SU-DHL-6 (cell line): ENCODE data around the gene EDIL3.

ENCODE experiments used
- EZH2phosphoT487 ChIP-seq: fragments of 200-600 bp; sonication (generic), shearing (Covaris generic); conservative IDR thresholded peaks from 2 replicates; pipeline ENCODE4 v1.6.1; 2018; ENCODE audit warnings: mild to moderate bottlenecking, antibody characterized with exemption, low read length, moderate library complexity, mixed read lengths
- TF ChIP-seq, protein P1 (sequence below): fragments of 200-600 bp; sonication (generic); IDR thresholded peaks from one replicate; pipeline ENCODE4 v1.5.1; 2017; ENCODE audit warnings: antibody characterized with exemption, mild to moderate bottlenecking, low read length, moderate library complexity; ENCODE audit not compliant: insufficient read depth, poor library complexity, severe bottlenecking

DNA sequence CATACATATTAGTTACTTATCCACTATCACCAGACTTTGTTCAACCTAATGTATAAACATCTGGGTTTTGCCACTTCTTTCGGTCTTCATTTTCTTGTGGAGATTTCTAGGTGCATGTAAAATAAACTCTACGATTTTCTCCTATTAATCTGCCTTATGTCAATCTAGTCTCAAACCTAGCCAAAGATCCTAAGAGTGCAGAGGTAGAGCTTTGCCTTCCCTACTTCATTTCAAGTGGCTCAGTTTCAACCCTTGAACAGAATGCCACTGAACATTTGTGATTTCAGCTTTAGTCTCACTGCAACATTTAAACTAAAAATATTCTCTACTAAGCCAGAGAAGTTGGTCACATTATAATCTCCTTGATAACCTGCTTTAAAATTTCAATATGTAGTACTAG, 94.0 kb downstream of the EDIL3 start:
- TF ChIP-seq EZH2phosphoT487: no peak
- TF ChIP-seq, protein P1, sequence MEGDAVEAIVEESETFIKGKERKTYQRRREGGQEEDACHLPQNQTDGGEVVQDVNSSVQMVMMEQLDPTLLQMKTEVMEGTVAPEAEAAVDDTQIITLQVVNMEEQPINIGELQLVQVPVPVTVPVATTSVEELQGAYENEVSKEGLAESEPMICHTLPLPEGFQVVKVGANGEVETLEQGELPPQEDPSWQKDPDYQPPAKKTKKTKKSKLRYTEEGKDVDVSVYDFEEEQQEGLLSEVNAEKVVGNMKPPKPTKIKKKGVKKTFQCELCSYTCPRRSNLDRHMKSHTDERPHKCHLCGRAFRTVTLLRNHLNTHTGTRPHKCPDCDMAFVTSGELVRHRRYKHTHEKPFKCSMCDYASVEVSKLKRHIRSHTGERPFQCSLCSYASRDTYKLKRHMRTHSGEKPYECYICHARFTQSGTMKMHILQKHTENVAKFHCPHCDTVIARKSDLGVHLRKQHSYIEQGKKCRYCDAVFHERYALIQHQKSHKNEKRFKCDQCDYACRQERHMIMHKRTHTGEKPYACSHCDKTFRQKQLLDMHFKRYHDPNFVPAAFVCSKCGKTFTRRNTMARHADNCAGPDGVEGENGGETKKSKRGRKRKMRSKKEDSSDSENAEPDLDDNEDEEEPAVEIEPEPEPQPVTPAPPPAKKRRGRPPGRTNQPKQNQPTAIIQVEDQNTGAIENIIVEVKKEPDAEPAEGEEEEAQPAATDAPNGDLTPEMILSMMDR: no peak
